Common myeloid progenitor, CD34-positive (primary cell): ENCODE data around the gene PERCC1.

ENCODE experiments used
- CTCF ChIA-PET: fragments of 350-600 bp; sonication (Branson Sonifier 250); formaldehyde crosslinking; loops from one replicate; lab custom pipeline; 2021; ENCODE audit warnings: antibody characterized with exemption; lab: Charles Lee
- POLR2A ChIA-PET: fragments of 350-600 bp; sonication (Branson Sonifier 250); formaldehyde crosslinking; loops from one replicate; lab custom pipeline; 2021; ENCODE audit warnings: antibody characterized with exemption; lab: Charles Lee
- DNase-seq, 3 donors: peaks; one replicate each; pipeline versions ENCODE4 v3.0.0 to v3.0.0-alpha.2; 2013
- H3K27ac ChIP-seq, 2 experiments: 1 replicate in 1 of 2; 2 replicates in 1 of 2; pipeline ENCODE4 v1.7.0; 2013; ENCODE audit warnings: inconsistent platforms in 2 of 2, low read length in 2 of 2, mild to moderate bottlenecking in 2 of 2, low read depth in 1 of 2, moderate library complexity in 1 of 2; ENCODE audit not compliant: severe bottlenecking in 2 of 2, insufficient read depth in 1 of 2, poor library complexity in 1 of 2
- H3K27me3 ChIP-seq, 5 experiments: replicated peaks in 2 of 5; 1 replicate in 3 of 5; 2 replicates in 2 of 5; pipeline versions ENCODE4 v1.6.1 to v1.7.0; 2013; ENCODE audit warnings: low read length in 4 of 5, mild to moderate bottlenecking in 2 of 5, moderate library complexity in 2 of 5, inconsistent platforms in 1 of 5; ENCODE audit not compliant: insufficient read depth in 5 of 5, control insufficient read depth in 4 of 5
- H3K36me3 ChIP-seq, 4 experiments: 1 replicate in 2 of 4; 2 replicates in 2 of 4; pipeline versions ENCODE4 v1.6.1 to v1.7.0; 2013; ENCODE audit warnings: low read length in 3 of 4, control low read depth in 1 of 4, mild to moderate bottlenecking in 1 of 4; ENCODE audit not compliant: control insufficient read depth in 4 of 4, insufficient read depth in 4 of 4
- H3K4me1 ChIP-seq, 4 experiments: 1 replicate in 3 of 4; 2 replicates in 1 of 4; pipeline versions ENCODE4 v1.6.1 to v1.7.1; 2013; ENCODE audit warnings: low read length in 3 of 4, mild to moderate bottlenecking in 3 of 4, control low read depth in 1 of 4, inconsistent platforms in 1 of 4, moderate library complexity in 1 of 4; ENCODE audit not compliant: control insufficient read depth in 4 of 4, insufficient read depth in 4 of 4; ENCODE audit errors: control extremely low read depth in 1 of 4
- H3K4me3 ChIP-seq, 7 experiments: 1 replicate in 4 of 7; 2 replicates in 3 of 7; pipeline versions ENCODE4 v1.5.1 to v1.7.0; 2013; ENCODE audit warnings: mild to moderate bottlenecking in 7 of 7, low read length in 6 of 7, moderate library complexity in 6 of 7, inconsistent platforms in 2 of 7, low read depth in 2 of 7, control low read depth in 1 of 7; ENCODE audit not compliant: insufficient read depth in 4 of 7, control insufficient read depth in 1 of 7; ENCODE audit errors: extremely low read depth in 1 of 7
- H3K9me3 ChIP-seq, 5 experiments: 1 replicate in 4 of 5; 2 replicates in 1 of 5; pipeline versions ENCODE4 v1.6.1 to v1.7.1; 2013; ENCODE audit warnings: low read length in 4 of 5, mild to moderate bottlenecking in 2 of 5, inconsistent platforms in 1 of 5, low read depth in 1 of 5, moderate library complexity in 1 of 5; ENCODE audit not compliant: control insufficient read depth in 4 of 5, insufficient read depth in 2 of 5; ENCODE audit errors: control extremely low read depth in 1 of 5
- WGBS: methylation state at CpG from one replicate; pipeline ENCODE4 v1.1.5; 2013; ENCODE audit not compliant: insufficient coverage; 5-methylcytosine and 5-hydroxymethylcytosine counted together

Gene PERCC1

DNA sequence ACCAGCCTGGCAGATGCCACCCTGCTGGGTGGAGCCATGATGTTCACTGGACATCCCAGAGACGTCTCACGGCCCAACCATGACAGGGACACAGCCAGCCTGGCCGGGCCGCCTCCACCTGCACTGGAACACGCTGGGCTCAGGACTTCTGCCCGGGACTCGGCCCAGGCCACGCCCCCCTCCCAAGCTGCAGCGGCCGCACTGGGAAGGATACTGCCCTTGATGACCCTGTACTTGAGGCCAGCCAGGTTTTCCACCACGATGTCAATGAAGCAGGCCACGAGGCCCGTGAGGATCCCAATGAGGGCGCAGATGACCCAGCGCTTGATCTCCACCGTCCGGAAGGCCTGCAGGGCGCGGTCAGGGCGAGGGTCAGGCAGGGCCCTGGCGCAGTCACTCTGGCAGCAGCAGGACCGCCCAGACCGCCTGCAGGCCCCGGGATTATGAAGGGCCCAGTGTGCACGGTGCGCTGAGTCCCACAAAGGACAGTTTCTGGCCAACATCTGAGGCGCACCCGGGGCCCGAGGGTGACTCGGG lies 29.8 kb downstream of the PERCC1 start:
- peaks cover 10 to 72% (median 32%) of the 10 kb centered on the region in 4 experiments for H3K36me3 ChIP-seq
- POLR2A ChIA-PET: interaction anchor here (0.9 kb wide), 1 partner anchor 11 kb away, joined by 3 read pairs; no protein-coding TSS in a partner anchor
- H3K9me3 ChIP-seq: no peaks in the 10 kb centered on the region
- no peaks in the 10 kb centered on the region for H3K27me3 ChIP-seq
- 98% methylated on average over 30 of the region's 30 CpGs for WGBS
- H3K4me3 ChIP-seq: no peak overlapping the region
- CTCF ChIA-PET: interaction anchor here (1.0 kb wide), 1 partner anchor 30 kb away, joined by 3 read pairs; the partner anchor contains the start of gene PERCC1
- H3K4me1 ChIP-seq: peaks cover 0 to 31% (median 14%) of the 10 kb centered on the region in 4 experiments
- no peak overlapping the region for H3K27ac ChIP-seq
- DNase-seq: no peak

DNA sequence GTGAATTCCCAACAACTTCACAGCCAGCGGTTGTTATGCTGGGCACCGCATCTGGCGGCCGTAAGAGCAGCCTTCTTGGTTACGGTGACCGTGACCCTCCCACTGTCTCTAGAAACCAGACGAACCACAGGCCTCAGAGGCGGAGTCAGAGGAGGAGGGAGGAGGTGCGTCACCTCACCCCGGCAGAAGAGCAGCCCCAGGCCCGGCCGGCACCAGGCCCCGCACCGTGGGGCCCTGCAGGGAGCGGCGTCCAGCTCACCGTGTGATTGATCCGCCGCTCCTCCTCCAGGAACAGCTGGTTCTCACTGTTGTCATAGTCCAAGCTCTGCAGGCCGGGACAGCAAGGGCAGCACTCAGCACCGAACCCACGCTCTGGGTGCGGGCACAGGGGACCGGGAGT lies 30.3 kb downstream of the PERCC1 start:
- POLR2A ChIA-PET: interaction anchor here (0.9 kb wide), 1 partner anchor 11 kb away, joined by 3 read pairs; no protein-coding TSS in a partner anchor
- WGBS: 94% methylated on average over 19 of the region's 24 CpGs

DNA sequence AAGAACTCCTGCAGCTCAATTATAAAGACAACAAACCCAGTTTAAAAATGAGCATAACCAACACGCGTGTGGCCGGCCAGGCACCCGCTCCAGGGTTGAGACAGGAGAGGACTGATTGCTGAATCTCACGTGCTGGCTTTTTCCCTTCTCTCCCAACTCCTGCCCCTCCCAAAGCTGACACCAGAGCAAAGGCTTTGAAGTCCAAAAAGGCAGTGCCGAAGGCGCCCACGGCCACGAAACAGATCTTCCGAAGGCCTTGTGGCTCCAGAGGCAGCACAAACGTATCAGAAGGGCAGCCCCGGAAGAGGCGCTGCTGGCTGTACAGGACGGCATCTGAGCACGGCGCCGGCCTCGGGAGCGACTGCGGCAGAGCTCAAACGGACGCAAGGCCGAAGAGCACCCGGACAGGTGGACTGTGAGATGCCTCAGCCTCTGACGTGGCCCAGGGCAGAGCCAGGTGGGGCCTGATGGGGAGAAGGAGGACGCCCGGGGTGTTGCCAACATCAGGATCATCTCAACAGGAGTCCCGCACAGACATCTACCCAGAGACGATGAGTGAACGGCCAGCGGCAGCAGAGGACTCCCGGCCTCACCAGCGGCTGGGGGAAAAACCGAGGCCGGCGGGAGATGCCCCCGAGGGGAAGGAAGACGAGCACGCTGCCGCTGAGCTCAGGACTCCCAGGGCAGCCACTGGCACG lies 33.5 kb downstream of the PERCC1 start:
- no peak for DNase-seq
- ChIA-PET POLR2A (no interaction called here), CTCF (interaction anchor here (0.6 to 1.2 kb wide), 2 partner anchors 26 to 66 kb away, joined by 3 read pairs; no protein-coding TSS in a partner anchor)
- H3K4me1 ChIP-seq: peaks cover under 1 to 8% (median 2%) of the 10 kb centered on the region in 4 experiments
- no peak overlapping the region for H3K27ac ChIP-seq
- H3K4me3 ChIP-seq: no peak overlapping the region
- H3K36me3 ChIP-seq: peaks cover 8 to 60% (median 29%) of the 10 kb centered on the region in 4 experiments
- H3K27me3 ChIP-seq: no peaks in the 10 kb centered on the region
- no peaks in the 10 kb centered on the region for H3K9me3 ChIP-seq
- 98% methylated on average over 36 of the region's 41 CpGs for WGBS

More for the DNA sequence above, 30.3 kb downstream of the PERCC1 start:
- Histone ChIP-seq H3K4me1 (peaks cover 0 to 31% (median 12%) of the 10 kb centered on the region in 4 experiments), H3K9me3 (no peaks in the 10 kb centered on the region), H3K4me3 (no peak overlapping the region), H3K27ac (no peak overlapping the region), H3K27me3 (no peaks in the 10 kb centered on the region), H3K36me3 (peaks cover 9 to 68% (median 33%) of the 10 kb centered on the region in 4 experiments)
- CTCF ChIA-PET: interaction anchor here (0.8 to 1.0 kb wide), 2 partner anchors 14 to 31 kb away, joined by 3 read pairs; partner anchors contain the start of gene PERCC1
- no peak for DNase-seq

DNA sequence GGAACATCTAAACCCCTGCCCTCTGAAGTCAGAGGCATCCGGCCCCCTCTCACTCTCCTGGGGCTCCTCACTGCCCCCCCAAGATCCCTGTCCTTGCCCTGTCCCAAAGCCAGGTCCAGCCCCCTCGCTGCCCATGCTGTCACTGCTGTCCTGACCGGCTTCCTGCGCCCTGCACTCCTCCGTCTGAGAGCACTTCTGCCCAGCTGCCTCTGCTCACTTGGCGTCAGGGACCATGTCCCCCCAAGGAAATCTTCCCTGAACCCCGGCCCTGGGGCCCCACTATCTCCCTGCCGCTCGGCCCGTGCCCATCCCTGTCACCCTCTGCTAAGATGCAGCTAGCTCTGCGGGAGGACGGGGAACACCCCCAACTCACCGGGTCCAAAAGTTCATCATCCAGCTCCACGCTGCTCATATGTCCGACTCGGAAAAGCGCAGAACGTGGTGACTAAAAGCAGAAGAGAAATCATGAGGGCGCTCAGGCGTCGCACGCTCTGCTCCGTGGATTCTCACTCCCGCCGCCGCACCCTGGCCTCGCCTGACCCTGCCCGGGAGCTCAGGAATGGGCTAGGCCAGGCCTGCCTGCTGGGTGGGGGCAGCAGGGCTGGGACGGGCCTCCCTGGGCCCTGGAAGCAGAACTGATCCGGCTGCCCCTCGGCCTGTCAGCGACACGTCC lies 34.2 kb downstream of the PERCC1 start:
- Histone ChIP-seq H3K36me3 (peaks cover 8 to 63% (median 27%) of the 10 kb centered on the region in 4 experiments), H3K27ac (no peak overlapping the region), H3K4me1 (peaks cover 4 to 11% (median 6%) of the 10 kb centered on the region in 4 experiments), H3K27me3 (no peaks in the 10 kb centered on the region), H3K9me3 (no peaks in the 10 kb centered on the region), H3K4me3 (no peak overlapping the region)
- no peak for DNase-seq
- ChIA-PET POLR2A (no interaction called here), CTCF (no interaction called here)
- WGBS: 98% methylated on average over 25 of the region's 33 CpGs

DNA sequence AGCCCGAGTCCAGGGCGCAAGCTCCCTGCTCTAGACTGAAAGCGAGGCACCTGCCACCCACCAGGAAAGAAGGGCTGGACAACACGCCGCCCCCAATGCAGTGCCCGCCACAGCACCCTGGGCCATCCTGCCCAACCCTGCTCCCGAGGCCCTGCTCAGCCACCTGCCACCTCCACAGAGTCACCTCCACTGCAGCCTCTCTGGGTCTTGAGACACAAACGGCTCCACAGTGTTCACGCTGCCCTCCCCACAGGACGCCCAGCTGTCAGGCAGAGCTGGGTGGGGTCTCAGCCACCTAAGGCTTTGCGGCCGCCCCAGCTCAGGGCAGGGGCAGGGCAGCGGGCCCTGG lies 34.7 kb downstream of the PERCC1 start:
- peaks cover 6 to 13% (median 11%) of the 10 kb centered on the region in 4 experiments for H3K4me1 ChIP-seq

DNA sequence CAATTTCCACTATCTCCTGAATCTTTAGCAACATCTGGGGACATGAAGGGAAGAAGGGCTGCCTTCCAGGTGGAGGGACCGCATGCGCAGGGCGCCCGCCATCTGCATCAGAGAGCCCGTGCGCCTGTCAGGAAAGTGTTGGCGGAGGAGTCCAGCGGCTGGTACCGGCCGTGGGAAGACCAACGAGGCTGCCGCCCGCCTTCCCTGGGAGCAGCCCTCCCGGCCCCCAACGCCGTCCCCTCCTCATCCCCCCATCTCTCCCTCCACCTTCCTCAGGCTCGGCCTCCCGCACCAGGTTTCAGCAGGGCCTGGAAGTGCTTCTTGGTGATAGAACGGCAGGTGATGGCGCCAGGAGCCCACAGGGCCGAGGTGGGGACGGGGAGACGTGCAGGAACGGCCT lies 35.2 kb downstream of the PERCC1 start:
- Histone ChIP-seq H3K4me1 (peaks cover 6 to 19% (median 16%) of the 10 kb centered on the region in 4 experiments), H3K4me3 (no peak overlapping the region), H3K9me3 (no peaks in the 10 kb centered on the region), H3K27me3 (no peaks in the 10 kb centered on the region), H3K36me3 (peaks cover 7 to 54% (median 19%) of the 10 kb centered on the region in 4 experiments), H3K27ac (no peak overlapping the region)
- ChIA-PET POLR2A (no interaction called here), CTCF (no interaction called here)
- 92% methylated on average over 13 of the region's 24 CpGs for WGBS
- no peak for DNase-seq

More for the DNA sequence above, 34.7 kb downstream of the PERCC1 start:
- Histone ChIP-seq H3K36me3 (peaks cover 7 to 59% (median 22%) of the 10 kb centered on the region in 4 experiments), H3K27ac (no peak overlapping the region), H3K4me3 (no peak overlapping the region), H3K27me3 (no peaks in the 10 kb centered on the region), H3K9me3 (no peaks in the 10 kb centered on the region)
- CTCF ChIA-PET: no interaction called here
- DNase-seq: no peak
- POLR2A ChIA-PET: no interaction called here
- WGBS: 100% methylated on average over 8 of the region's 13 CpGs
